OCI-LY1 (cell line): ENCODE measurements around the gene PTPRG.

Source experiments
- EZH2 ChIP-seq: fragments of 200-600 bp; sonication (generic), shearing (Covaris generic); IDR thresholded peaks from 2 replicates; pipeline ENCODE4 v1.8.0; 2017; ENCODE audit warnings: borderline replicate concordance, mixed run types, mild to moderate bottlenecking, antibody characterized with exemption, low read length, moderate library complexity, mixed read lengths
- TF ChIP-seq, protein P1 (sequence below): fragments of 200-600 bp; sonication (generic), shearing (Covaris generic); IDR thresholded peaks from 2 replicates; pipeline ENCODE4 v1.5.1; 2017; ENCODE audit warnings: mild to moderate bottlenecking, antibody characterized with exemption, low read length, moderate library complexity, mixed read lengths

DNA sequence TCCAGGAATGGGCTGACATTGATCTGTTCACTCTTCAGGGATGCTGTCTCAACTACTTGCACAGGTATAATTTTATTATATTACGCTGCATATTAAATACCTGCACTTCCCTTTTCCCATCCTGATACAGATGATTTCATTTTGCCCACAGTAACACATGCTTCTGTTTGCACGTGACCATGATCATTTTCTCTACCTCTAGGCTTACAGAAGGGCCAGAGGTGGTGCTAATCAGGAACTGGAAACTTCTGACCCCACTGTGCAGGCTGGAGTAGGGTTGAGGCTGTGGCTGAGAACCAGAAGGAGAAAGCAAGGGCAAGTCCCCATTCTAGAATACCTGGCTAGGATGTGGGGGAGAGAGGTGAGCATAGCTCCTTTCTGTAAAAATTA lies 304.8 kb downstream of the PTPRG start:
- TF ChIP-seq, protein P1, sequence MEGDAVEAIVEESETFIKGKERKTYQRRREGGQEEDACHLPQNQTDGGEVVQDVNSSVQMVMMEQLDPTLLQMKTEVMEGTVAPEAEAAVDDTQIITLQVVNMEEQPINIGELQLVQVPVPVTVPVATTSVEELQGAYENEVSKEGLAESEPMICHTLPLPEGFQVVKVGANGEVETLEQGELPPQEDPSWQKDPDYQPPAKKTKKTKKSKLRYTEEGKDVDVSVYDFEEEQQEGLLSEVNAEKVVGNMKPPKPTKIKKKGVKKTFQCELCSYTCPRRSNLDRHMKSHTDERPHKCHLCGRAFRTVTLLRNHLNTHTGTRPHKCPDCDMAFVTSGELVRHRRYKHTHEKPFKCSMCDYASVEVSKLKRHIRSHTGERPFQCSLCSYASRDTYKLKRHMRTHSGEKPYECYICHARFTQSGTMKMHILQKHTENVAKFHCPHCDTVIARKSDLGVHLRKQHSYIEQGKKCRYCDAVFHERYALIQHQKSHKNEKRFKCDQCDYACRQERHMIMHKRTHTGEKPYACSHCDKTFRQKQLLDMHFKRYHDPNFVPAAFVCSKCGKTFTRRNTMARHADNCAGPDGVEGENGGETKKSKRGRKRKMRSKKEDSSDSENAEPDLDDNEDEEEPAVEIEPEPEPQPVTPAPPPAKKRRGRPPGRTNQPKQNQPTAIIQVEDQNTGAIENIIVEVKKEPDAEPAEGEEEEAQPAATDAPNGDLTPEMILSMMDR, result no peak
- TF ChIP-seq EZH2, result no peak
